GM18526 (cell line): ENCODE data around the gene C9orf78.

Source experiments
- POLR2A ChIP-seq: IDR thresholded peaks from 3 replicates; pipeline ENCODE4 v1.6.1; 2011; ENCODE audit not compliant: insufficient read length; ENCODE audit errors: extremely low read depth

The C9orf78 gene

DNA sequence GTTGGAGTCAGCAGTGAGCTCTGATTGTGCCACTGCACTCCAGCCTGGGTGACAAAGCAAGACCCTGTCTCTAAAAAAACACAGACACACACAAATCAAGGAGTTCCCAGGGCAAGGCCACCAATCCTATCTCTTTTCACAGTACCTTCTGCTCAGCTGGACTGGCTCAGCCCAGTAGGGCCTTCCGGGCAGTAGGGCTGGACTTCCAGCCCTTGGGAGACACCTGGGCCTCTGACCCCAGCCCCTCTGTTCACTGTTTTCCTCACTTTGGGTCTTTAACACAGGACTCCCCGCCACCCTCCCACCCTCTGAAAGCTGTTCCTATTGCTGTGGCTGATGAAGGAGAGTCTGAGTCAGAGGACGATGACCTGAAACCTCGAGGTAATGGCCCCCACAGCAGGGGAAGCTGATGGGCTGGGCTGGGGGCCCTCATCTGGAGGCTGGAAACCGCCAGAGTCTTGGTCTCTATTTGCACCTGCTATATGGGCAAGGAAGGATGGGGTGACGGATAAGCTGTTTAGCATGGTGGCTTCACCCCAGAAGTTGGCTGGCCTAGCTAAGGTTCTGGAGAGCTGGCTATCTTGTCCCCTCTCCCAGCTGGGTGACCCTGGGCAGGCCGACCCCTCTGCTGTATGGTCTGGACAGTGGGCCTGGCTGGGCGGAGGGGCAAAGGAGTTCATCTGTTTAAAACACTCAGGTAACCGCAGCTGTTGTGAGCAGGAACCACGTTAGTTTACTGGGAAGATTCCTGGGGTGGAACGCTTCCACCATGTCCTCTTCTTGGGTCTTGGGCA is 25.8 kb upstream of the C9orf78 start:
- TF ChIP-seq POLR2A = no peak

DNA sequence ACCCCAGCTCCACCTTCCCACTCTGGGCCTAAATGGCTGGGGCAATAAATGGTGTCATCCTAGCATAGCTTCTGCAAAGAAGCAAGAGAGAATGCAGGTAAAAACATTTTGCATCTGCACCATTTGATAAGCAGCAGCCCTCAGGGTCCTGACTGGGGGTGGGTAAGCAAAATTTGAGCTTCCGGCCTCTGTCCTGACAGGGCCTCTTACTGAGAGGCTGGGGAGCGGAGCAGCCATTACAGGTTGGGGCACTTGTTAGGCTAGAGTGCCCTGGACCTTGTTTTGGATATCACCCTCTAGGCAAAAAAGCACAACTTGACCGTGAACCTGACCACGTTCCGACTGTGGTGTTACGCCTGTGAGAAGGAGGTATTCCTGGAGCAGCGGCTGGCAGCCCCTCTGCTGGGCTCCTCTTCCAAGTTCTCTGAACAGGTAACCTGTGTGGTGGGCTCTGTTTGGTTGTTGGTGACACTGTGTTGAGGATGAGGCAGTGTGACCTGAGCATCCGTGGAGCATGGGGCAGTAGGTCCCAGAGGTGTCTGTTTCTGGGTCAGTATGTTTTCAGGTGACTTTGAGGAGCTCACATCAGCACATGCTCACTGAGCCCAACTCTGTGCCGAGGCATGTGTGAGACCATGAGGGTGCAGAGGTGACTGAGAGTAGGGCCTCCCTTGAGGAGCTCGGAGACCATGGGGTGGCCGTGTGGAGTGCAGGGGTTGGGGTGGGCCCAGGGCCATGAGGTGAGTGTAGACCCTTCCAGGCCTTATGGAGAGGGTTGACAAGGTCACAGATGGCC is 23.3 kb upstream of the C9orf78 start:
- no peak for TF ChIP-seq POLR2A

DNA sequence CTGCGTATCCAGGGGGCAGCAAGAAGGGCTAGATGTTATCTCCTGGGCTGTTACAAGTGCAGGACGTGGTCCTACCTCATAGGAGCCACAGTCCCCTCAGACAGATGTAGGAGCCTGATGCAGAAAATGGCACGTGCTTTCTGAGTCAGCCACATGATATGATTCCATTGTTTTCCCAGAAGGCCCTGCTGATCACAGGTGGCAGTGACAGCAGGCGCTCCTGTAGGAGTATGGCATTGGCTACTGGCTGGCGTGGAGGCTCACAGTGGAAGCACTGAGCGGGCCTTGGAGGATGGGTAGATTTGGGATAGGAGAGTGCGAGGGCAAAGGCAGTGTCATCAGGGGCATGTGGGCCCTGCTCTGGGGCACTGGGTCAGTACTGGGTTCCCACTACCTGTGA is 22.1 kb upstream of the C9orf78 start:
- TF ChIP-seq POLR2A = no peak

DNA sequence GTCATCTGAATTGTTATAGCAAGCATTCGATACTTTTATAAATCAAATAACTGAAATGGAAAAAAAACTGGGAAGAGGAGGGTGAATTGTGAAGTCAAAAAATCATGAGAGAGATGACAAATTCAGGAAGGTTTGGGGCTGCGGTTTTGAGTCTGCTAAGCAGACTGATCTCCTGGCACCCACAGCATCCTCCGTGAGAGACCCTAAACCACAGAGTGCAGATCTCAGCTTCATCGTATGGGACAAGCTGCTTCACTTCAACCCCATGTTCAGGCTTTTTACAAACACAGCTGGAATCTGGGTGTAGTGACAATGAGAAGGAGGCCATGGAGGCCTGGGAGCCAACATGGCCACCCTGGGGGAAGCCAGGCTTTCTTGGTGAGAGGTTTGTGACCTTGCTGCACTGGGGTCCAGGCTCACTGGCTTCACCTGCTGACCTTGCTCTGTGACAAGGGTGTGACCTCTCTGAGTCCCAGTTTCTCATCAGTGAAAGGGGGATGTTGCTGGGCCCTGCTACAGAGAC is 19.6 kb upstream of the C9orf78 start:
- no peak for TF ChIP-seq POLR2A

- TF ChIP-seq POLR2A = no peak
Observed at GRCh38 chr9:129853614-129854013, 18.5 kb upstream of the C9orf78 start.

DNA sequence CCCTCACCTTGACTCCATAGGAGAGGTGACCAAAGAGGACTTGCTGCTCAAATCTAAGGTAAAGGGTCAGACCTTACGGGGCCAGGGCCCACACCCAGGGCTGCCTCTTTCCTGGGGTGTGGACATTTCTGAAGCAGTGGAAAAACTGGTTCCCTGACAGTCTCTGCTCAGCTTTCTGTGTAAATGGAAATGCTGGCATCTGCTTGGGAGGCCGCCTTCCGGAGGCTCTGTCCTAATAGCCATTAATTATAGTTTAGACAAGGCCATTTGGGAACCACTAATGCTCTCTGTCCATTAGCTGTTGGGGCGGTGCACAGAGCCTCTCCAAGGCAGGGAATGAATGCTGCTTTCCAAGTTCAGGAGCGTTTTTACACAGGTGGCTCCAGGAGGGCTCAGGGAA is 17.5 kb upstream of the C9orf78 start:
- no peak for TF ChIP-seq POLR2A

DNA sequence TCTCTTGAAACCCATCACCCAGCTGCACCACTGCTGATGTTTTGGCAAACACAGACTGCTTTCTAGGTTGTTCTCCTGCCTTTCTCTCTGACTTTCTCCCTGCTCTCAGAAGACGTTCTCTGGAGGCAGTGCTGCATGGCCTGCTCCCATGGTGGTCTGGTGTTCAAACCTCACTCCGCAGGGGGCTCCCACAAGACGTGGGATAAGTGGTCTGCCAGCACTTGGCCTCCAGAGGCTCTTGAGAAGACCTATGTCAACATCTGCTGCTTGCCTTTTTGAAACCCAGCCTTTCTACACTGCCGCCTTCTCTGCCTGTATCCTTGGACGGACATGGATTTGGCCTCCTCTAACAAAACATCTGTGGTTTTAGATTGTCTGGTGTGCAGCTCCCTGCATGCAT is 16.7 kb upstream of the C9orf78 start:
- no peak for TF ChIP-seq POLR2A

GRCh38 chr9:129850821-129851550 is 15.9 kb upstream of the C9orf78 start:
- no peak for TF ChIP-seq POLR2A

DNA sequence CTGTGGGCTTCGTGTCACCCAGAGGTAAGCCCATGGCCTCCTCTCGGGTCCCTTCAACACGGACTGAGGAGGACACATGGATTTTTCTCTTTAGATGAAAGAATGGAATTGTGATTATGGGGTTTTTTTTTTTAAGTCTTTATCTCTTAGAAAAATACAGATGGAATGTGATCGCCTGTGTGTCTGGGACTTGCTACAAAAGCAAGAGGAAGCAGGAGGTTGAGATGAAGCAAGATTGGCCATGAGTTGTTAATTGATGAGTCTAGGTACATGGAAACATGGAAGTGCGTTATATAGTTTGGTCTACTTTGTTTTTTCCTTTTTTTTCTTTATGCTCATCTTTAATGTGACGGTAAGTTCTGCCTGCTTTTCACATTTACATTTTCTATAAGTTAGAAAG is 14.8 kb upstream of the C9orf78 start:
- no peak for TF ChIP-seq POLR2A

- TF ChIP-seq POLR2A = no peak
Observed at GRCh38 chr9:129848712-129849441, 13.8 kb upstream of the C9orf78 start.

GRCh38 chr9:129845373-129845772 is 10.3 kb upstream of the C9orf78 start:
- TF ChIP-seq POLR2A = no peak

DNA sequence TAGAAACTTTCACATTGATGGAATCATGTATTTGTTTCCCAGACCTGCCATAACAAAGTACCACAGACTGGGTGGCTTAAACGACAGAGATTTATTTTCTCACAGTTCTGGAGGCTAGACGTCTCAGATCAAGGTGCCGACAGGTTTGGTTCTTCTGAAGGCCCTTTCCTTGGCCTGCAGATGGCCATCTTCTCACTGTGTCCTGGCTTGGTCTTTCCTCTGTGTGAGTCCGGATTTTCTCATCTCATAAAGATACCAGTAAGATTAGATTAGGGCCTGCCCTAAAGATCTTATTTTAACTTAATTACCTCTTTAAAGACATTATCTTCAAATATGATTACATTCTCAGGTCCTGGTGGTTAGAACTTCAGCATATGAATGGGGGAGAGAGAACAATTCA is 6.0 kb upstream of the C9orf78 start:
- TF ChIP-seq POLR2A = no peak

DNA sequence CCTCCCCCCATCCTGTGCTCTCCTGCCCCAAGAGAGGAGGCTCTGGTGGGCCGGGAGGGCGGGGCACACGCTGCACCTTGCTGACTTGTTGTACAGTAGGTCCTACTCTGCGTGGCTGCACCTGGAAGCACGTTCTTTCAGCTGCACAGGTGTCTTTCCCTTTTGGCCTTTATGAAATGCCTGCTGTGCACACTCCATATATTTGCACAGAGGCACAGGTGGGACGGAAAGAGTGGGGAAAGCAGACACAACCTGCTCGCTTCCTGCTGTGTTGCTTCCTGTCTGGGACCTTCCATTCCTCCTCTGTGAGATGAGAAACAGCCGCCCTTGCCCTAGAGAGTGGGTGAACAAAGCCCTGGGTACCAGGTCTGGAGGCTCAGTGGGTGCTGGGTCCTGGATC is 5.0 kb upstream of the C9orf78 start:
- TF ChIP-seq POLR2A = no peak

- no peak for TF ChIP-seq POLR2A
Observed at GRCh38 chr9:129839324-129840023, 4.4 kb upstream of the C9orf78 start.

- TF ChIP-seq POLR2A = no peak
Observed at GRCh38 chr9:129838707-129839259, 3.7 kb upstream of the C9orf78 start.
